Astrocyte (in vitro differentiated cells and primary cell): ENCODE measurements around the gene HOXD1.

Source experiments
- CTCF ChIP-seq: IDR thresholded peaks from 2 replicates; pipeline ENCODE4 v1.5.1; 2011; ENCODE audit warnings: low read depth, mild to moderate bottlenecking, inconsistent platforms, low read length, moderate library complexity; ENCODE audit not compliant: insufficient read depth
- EZH2 ChIP-seq: IDR thresholded peaks from 2 replicates; pipeline ENCODE4 v1.6.1; 2012; ENCODE audit warnings: mild to moderate bottlenecking, low read length, inconsistent platforms; ENCODE audit not compliant: insufficient read depth

- no peak for TF ChIP-seq CTCF
- no peak for TF ChIP-seq EZH2
These were observed 48.6 kb upstream of the HOXD1 start for GRCh38 chr2:176139661-176140512.
